HG02870 (cell line): ENCODE results near the gene SLC16A1.
"Not testable (repeated sequence)": the region's sequence is repeated elsewhere in the genome, so short reads cannot be mapped to it uniquely, and the experiment has no call there.

Experiments used
- ATAC-seq: cut with Tn5 transposase; IDR thresholded peaks from one replicate; pipeline ENCODE4 v1.9.1; 2021; ENCODE audit warnings: mild to moderate bottlenecking, moderate library complexity; ENCODE audit not compliant: unreplicated experiment

The SLC16A1 gene

DNA sequence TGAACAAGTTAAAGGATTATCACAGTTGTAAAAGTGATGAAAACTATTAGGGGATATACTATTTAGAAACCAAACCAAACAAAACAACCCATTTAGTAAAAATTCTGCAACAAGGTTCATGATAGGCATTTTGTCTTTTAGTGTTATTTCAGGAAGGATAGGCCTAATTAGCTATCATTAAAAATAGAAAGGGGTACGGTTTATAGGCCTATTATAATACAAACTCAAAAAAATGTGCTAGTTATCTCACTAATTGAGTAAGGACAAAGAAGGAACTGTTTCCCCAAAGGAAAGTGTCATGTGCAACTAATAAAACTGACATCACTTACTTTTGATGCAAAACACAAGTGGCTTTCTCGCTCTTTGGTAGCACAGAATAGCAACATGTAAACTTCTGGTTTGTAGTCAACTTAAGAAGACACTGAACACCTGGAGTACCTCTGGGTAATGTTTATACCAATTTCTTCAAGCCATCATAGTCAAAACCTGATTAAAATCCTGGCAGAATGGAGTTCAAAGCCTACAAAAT is 28.5 kb downstream of the SLC16A1 start:
- ATAC-seq, result no peak

DNA sequence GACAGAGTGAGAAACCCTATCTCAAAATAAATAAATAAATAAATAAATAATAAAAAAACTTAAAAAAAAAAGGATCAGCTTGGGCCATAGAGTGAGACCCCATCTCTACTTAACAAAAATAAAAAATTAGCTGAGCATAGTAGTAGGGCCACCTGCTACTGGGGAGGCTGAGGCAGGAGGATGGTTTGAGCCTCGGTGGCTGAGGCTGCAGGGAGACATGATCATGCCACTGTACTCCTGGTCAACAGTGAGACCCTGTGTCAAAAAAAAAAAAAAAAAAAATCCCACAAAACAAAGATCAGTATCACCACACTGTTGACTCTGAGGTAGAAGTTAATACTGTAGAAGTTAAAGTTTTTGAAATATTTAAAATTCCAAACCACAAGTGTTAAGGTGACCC is 29.1 kb downstream of the SLC16A1 start:
- ATAC-seq, result no peak

DNA sequence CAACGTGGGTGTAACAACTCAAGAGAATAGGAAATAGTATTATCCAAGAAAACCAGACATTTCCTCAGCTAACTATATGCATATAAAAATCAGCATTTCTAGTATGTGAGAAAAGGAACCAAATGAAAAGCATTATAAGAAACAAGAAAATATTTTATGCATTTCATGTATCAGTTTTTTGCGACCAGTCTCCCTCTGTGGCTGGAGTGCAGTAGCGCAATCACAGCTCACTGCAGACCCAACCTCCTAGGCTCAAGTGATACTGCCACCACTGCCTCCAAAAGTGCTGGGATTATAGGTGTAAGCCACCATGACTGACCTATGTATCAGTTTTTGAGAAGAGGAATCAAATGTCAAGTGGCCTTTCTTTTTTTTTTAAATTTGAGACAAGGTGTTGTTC is 31.0 kb downstream of the SLC16A1 start:
- no peak for ATAC-seq

DNA sequence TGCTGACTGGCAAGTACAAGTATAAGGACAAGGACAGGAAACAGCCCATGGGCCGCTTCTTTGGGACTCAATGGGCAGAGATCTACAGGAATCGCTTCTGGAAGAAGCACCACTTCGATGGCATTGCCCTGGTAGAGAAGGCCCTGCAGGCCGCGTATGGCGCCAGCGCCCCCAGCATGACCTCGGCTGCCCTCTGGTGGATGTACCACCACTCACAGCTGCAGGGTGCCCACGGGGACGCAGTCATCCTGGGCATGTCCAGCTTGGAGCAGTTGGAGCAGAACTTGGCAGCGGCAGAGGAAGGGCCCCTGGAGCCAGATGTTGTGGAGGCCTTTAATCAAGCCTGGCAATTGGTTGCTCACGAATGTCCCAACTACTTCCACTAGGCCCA is 32.0 kb downstream of the SLC16A1 start:
- ATAC-seq, result no peak

DNA sequence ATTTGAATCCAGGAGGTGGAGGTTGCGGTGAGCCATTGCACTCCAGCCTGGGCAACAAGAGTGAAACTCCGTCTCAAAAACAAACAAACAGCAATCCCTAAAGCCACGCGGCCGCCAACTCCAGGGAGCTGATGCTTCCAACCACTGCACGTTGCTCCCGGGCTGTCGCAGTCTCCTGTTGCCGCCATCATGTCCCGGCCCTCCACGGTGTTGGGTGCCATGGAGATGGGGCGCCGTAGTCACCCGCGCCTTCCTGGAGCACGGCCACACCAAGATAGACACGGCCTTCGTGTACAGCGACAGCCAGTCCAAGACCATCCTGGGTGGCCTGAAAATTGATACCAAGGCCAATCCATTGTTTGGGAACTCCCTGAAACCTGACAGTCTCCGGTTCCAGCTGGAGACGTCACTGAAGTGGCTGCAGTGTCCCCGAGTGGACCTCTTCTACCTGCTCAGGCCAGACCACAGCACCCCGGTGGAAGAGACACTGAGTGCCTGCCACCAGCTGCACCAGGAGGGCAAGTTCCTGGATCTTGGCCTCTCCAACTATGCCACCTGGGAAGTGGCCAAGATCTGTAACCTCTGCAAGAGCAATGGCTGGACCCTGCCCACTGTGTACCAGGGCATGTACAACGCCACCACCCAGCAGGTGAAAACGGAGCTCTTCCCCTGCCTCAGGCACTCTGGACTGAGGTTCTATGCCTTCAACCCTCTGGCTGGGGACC is 32.6 kb downstream of the SLC16A1 start:
- ATAC-seq, result no peak

DNA sequence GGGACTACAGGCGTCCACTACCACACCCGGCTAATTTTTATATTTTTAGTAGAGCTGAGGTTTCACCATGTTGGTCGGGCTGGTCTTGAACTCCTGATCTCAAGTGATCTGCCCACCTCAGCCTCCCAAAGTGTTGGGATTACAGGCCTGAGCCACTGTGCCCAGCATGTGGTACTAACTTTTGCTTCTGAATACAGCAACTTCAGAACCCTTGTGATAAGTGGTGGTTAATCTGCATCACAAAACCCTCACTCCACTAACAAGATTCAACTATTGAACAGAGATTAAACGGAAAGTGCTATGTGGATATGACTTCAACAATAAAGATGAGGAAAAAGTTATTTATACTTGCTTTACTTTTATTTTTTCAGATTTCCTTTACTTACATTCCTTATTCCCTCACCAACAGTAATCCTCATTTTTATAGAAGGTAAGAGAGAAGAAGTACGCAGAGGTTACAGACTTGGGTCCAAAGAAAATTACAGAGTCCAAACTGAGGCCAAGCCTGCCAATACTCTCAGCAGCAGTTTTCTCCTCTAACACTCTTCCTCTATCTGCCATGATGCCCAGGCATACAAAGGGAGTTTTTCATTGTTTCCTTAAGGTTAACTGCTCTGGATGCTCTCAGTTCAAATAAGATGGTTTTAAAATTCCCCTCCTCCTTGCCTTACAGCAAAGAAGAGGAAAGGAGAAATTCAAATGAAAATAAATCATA is 44.3 kb downstream of the SLC16A1 start:
- no peak for ATAC-seq

DNA sequence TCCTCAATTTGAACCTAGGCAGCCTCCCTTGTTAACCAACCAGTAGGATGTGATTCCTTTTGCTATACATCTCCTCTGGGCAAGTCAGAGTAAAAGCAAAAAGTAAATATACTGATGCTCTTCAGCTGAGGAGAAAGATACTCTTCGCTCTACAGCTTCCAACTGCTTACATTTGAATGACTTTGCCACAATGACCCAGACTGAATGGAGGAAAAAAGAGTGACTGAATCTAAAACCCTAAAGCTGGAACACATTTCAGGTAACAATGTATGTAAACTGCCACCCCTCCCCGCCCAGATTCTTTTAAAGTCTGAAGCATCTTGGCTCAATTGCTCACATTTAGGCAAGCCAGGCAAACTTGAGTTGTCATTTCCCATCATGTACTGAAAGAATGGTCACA is 46.1 kb downstream of the SLC16A1 start:
- ATAC-seq, result no peak

DNA sequence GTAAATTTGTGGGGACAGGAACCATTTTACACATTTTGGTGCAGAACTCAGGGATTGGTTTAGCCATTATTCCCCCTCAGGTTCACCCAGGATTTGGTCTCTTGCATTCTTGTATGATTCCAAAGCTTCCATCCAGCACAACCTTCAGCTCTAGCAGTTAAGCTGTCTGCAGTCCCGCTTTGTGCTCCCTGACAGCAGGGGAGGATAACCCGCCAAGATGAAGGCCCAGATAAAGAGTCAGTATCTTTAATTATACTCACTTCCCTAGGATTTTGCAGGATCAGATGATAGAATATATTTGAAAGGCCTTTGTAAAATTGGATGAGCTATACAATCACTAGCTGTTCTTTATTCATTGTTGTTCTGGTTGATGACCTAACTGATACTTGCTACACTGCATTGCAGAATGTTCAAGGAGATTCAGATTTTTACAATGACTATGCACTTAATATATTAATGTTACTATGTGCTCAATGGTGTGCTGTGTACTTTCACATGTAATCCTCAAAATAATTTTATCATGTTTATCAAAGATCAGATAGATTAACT is 49.8 kb downstream of the SLC16A1 start:
- no peak for ATAC-seq

DNA sequence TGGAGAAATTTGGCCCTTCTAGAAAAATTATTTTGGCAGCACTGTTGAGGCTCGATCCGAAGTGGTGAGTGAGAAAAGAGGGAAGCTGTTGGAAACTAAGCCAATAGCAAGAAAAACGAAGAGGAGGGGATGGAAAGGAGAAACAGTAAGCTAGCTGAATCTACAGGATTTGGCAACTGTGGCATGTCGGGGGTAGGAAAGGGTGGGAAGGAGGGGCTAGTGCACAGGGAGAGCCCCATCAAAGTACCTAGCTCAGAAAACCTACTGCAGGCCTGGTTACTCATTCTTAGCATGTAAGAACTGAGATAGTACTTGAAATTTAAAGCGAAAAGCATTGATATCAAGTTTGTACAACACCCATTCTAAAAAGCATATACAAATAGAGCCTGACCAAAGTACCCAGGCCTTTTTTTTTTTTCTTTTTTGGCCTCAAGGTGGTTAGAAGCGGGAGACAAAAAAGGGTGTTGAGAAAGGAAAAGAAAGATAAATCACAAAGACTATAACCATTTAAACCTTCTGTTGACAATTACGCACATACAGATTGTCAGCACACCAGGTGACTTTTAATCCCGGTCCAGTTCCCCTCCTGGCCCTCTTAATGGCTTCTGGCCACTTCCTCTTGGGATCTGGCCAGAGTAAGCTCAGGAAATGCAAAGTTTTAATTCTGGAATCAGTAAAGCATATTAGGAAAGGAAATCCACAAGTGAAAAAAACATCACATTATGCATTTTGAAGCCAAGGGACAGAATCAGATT is 50.4 kb downstream of the SLC16A1 start:
- ATAC-seq, result no peak

DNA sequence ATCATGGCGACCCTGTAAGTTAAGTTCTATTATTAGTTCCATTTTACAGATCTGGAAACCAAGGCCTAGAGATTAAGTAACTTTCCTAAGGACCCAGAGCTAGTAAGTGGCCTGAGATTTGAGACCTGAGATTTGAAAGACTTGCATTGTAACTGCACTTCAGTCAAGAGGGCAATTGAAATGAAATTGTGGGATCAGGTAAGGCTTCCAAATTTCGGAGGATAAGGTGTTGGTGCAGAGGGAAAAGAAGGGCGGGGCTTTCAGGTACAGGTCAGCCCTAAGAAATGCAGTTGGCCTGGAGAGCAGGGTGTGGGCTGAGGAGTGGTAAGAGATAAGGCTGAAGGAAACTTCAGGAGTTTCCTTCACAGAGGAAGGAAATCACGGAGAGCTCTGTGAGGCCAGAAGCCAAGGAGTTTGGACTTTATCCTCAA is 51.1 kb downstream of the SLC16A1 start:
- ATAC-seq, result no peak

DNA sequence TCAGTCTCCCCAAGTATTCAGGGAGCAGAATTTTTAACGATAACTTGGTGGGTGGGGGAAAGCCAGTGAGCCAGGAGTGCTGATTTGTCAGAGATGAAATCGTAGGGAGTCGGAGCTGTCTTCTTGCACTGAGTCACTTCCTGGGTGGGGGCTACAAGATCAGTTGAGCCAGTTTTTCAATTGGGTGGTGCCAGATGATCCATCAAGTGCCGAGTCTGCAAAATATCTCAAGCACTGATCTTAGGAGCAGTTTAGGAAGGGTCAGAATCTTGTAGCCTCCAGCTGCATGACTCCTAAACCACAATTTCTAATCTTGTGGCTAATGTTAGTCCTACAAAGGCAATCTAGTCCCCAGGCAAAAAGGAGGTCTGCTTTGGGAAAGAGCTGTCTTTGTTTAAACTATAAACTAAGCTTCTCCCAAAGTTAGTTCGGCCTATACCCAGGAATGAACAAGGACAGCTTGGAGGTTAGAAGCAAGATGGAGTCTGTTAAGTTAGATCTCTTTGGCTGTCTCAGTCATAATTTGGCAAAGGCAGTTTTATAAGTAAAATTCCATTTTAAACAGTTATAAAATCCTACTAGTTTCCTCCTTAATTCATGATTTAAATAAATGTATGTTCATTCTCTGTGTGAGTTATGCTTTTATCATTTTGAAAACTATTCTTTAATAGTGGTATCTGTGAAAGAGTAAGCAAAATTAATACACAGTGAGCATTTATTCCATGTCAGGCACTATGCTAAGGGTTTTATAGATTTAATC is 51.7 kb downstream of the SLC16A1 start:
- no peak for ATAC-seq

DNA sequence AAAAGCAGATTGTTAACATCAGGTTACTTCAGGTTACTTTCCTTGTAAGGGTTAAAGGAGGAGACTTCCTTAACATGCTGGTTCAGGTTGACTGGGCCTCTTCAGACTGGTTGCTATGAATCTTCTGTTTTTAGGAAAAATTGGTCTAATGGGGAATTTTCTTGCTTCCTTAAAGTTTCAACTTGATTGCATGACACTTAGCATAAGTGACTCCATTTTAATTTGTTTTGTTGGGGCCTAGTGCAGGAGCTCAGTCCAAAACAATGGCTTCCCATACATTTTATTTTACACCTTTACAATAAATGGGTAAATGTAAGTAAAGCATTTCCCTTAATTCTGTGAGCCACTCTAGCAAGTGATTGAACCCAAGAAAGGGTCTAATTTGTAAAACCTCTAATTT is 53.8 kb downstream of the SLC16A1 start:
- no peak for ATAC-seq

DNA sequence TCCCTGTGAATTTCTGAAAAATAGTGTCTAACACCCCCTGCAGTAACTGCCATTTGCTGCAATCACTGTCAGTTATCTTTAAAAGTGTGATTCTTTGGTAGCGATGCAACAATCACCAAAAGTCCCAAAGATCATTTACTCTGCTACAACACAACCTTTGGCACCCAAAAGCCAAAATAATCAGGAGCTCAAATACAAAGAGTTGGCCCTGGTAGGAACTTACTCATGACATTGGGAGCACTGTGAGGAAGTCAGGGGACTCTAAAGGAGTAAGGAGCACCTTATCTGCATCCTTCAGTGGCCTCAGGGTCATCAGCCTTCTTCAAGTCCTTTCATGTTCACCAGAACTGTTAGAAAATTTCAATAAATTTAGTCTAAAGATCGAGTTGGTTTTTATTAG is 54.6 kb downstream of the SLC16A1 start:
- ATAC-seq, result no peak

DNA sequence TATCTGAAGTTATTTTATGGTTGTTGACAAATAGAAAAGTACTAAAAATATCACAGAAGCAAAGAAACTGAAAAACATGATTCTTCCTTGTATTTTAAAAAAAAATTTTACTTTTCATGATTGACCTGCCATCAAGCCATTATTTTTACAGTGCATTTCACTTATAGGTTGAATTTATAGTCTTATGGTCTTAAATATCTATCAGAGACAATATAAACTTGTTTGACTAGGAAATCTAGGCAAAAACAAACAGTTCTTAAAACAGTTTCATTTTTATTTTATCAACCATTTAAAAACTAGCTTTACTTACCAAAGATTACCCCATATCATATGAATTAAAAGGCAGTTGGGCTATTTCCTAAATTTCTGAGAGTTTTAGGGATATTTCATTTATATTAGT is 59.2 kb downstream of the SLC16A1 start:
- no peak for ATAC-seq

DNA sequence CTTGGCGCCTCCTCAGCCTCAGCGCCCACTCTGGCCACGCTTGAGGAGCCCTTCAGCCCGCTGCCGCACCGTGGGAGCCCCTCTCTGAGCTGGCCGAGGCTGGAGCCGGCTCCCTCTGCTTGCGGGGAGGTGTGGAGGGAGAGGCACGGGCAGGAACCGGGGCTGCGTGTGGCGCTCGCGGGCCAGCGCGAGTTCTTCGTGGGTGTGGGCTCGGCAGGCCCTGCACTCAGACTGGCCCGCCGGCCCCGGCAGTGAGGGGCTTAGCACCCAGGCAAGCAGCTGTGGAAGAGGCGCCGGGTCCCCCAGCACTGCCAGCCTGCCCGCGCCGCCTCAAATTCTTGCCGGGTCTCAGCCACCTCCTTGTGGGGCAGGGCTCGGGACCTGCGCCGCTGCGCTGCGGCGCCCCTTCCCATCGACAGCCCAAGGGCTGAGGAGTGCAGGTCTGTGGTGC is 61.4 kb downstream of the SLC16A1 start:
- no peak for ATAC-seq

DNA sequence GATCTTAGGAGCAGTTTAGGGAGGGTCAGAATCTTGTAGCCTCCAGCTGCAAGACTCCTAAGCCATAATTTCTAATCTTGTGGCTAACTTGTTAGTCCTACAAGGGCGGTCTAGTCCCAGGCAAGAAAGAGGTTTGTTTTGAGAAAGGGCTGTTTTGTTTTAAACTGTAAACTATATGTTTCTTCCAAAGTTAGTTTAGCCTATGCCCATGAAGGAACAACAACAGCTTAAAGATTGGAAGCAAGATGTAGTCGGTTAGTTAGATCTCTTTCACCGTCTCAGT is 62.0 kb downstream of the SLC16A1 start:
- ATAC-seq, result no peak

DNA sequence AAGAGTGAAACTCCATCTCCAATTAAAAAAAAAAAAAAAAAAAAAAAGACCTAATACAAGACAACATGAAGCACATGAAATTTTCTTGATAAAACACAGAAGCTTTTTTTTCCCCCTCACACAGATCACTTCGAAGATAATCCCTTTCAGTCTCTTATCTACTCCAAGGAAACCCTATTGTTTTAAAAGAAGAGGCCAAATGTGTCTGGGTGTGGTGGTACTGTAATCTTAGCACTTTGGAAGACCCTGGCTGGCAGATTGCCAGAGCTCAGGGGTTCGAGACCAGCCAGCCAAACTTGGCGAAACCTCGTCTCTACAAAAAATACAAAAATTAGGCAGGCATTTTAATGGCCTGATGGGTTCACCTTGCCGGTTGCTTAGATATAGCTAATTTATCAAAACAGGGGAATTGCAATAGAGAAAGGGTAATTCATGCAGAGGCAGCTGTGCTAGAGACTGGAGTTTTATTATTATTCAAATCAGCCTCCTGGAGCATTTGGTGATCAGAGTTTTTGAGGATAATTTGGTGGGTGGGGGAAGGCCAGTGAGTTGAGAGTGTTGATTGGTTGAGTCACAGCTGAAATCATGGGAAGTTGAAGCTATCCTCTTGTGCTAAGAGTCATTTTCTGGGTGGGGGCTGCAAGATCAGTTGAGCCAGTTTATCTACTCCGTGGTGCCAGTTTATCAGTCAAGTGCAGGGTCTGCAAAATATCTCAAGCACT is 62.5 kb downstream of the SLC16A1 start:
- no peak for ATAC-seq

DNA sequence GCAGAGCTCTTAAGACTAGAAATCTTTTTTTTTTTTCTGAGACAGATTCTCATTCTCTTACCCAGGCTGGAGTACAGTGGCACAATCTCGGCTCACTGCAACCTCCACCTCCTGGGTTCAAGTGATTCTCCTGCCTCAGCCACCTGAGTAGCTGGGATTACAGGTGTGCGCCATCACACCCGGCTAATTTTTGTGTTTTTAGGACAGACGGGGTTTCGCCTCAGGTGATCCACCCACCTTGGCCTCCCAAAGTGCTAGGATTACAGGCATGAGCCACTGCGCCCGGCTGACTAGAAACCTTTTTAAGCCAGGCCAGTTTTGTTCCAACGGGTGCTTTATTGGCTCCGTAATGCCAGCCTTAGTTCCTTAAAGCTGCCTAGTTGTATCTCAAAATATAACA is 66.1 kb downstream of the SLC16A1 start:
- ATAC-seq, result not testable (repeated sequence)

DNA sequence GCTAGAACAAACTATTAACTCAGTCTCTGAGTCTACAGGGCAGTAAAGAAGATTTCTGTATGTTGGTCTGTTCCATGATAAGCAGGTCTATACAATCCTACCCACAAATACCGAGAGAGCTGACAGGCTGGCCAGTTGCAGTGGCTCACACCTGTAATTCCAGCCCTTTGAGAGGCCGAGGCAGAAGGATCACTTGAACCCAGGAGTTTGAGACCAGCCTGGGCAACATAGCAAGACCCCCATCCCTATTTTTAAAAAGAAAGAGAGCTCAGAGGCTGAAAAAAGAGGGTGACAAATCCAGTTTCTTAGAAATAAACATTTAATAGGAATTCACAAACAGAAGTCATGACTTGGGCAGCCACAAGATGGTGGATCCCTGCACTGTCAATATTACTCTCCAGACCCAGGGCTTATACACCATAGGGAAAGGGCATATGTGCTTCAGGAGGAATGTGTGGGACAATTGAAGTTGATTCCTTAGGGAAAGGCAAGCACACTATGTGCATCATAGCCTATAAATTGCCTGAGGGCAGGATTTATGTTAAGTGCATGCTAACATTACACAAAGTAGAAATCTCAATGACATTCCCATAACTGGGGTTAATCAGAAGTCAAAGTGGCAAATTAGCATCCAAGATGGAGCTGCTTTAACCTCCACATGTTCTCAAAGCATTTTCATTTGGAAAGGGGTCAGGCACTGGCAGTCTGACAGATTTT is 66.8 kb downstream of the SLC16A1 start:
- no peak for ATAC-seq

DNA sequence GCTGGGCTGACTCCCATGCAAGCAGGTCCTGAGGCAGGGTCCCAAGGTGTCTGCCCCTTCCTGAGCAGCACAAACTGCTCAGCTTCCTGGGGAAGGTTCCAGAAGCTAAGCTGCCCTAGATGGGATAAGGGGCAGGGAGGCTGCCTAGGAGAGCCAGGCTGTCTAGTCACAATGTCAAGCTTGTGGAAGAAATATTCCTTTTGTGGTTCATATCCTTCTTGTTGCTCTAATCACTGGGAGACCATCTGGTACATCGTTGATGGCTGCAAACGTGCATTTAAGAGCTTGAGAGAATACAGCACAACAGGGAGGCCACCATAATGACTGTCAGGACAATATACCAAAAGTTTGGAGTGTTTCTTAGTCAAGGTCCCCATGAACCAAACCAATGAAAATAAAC is 67.4 kb downstream of the SLC16A1 start:
- ATAC-seq, result no peak
